Ascending aorta (tissue), 2 donors: Measurements from ENCODE around the gene HCN2. TPM values are rescaled to one million over a fixed set of nuclear protein-coding genes. Genes with fewer than 3 reads are reported as not detected.

Experiments used
- DNase-seq, 2 donors: peaks; one replicate each; pipeline ENCODE4 v3.0.0-alpha.2; 2019; ENCODE audit warnings: low spot score in 2 of 2
- H3K27ac ChIP-seq, 2 donors: fragments of 200-600 bp; sonication (generic); one replicate each; pipeline ENCODE4 v1.5.1; 2016 to 2017; ENCODE audit warnings: mild to moderate bottlenecking in 1 of 2
- H3K27me3 ChIP-seq: fragments of 200-600 bp; sonication (generic); one replicate; pipeline ENCODE4 v1.5.1; 2017
- H3K36me3 ChIP-seq, 2 donors: fragments of 200-600 bp; sonication (generic); one replicate each; pipeline ENCODE4 v1.5.1; 2016
- H3K4me1 ChIP-seq, 2 donors: fragments of 200-600 bp; sonication (generic); one replicate each; pipeline ENCODE4 v1.5.1; 2016 to 2017; ENCODE audit warnings: mild to moderate bottlenecking in 1 of 2
- H3K4me3 ChIP-seq, 2 donors: fragments of 200-600 bp; sonication (generic); one replicate each; pipeline ENCODE4 v1.5.1; 2016 to 2017; ENCODE audit warnings: mild to moderate bottlenecking in 1 of 2
- H3K9me3 ChIP-seq, 2 donors: fragments of 200-600 bp; sonication (generic); one replicate each; pipeline ENCODE4 v1.5.1; 2016
- CTCF ChIP-seq, 3 experiments: fragments of 200-600 bp in 2 of 3; fragments of 450-650 bp in 1 of 3; sonication (generic) in 2 of 3; IDR thresholded peaks; one replicate each; pipeline ENCODE4 v1.5.1; 2016 to 2019; ENCODE audit warnings: antibody characterized with exemption in 3 of 3, mild to moderate bottlenecking in 1 of 3, moderate library complexity in 1 of 3
- intact Hi-C: fragments of 100-400 bp; cut with DNase I; formaldehyde crosslinking; loops from one replicate; pipeline ENCODE4 v1.15.1; 2023
- total RNA-seq: library from RNA; depleted of rRNA; stranded (reverse); fragments of >200 nt; gene quantifications from one replicate; pipeline ENCODE4 v1.1.0, GENCODE V29; 2016

HCN2 gene
- total RNA-seq, 1 donor from 2014 or later, result not detected

GRCh38 chr19:639253-640160 lies 49.8 kb downstream of the HCN2 start, which contains the start of gene FGF22:
FGF22 (plus strand) TSS chr19:639879; CDS start chr19:639926, 47 bp downstream.
- no peak for TF ChIP-seq CTCF (IDR thresholded peaks at IDR 0.05)
- peak; percentile 72 to 96 for DNase-seq
- Histone ChIP-seq H3K9me3 (no peaks in the 10 kb centered on the region), H3K36me3 (no peaks in the 10 kb centered on the region), H3K4me3 (peak within 1 kb of the TSS; percentile 62 to 82), H3K4me1 (peaks cover 6 to 18% of the 10 kb centered on the region in 2 donors), H3K27me3 (no peaks in the 10 kb centered on the region), H3K27ac (peak within 1 kb of the TSS; percentile 63 to 79)
- intact Hi-C loops, result loop anchor here (2.0 kb wide), 1 partner anchor 23 kb away; the partner anchor contains the start of gene RNF126

- peak overlapping the region; percentile 62 to 82 for H3K4me3 ChIP-seq
- no peaks in the 10 kb centered on the region for H3K9me3 ChIP-seq
- H3K36me3 ChIP-seq, result peaks cover 0 to 5% of the 10 kb centered on the region in 2 donors
- no peak for TF ChIP-seq CTCF (IDR thresholded peaks at IDR 0.05)
- intact Hi-C loops, result no loop called here
- H3K27me3 ChIP-seq, result no peaks in the 10 kb centered on the region
- no peak for DNase-seq
- peak overlapping the region; percentile 63 to 79 for H3K27ac ChIP-seq
- H3K4me1 ChIP-seq, result peaks cover 6 to 13% of the 10 kb centered on the region in 2 donors
Measured at GRCh38 chr19:640161-640558, 50.5 kb downstream of the HCN2 start.

- DNase-seq, result no peak
- Histone ChIP-seq H3K4me1 (peaks cover 6 to 13% of the 10 kb centered on the region in 2 donors), H3K27ac (peak overlapping the region in 1 of 2 donors; percentile 79), H3K36me3 (peaks cover 3 to 7% of the 10 kb centered on the region in 2 donors), H3K4me3 (no peak overlapping the region), H3K27me3 (no peaks in the 10 kb centered on the region), H3K9me3 (no peaks in the 10 kb centered on the region)
- intact Hi-C loops, result no loop called here
- no peak for TF ChIP-seq CTCF (IDR thresholded peaks at IDR 0.05)
Measured at GRCh38 chr19:640606-641189, 51.0 kb downstream of the HCN2 start.

DNA sequence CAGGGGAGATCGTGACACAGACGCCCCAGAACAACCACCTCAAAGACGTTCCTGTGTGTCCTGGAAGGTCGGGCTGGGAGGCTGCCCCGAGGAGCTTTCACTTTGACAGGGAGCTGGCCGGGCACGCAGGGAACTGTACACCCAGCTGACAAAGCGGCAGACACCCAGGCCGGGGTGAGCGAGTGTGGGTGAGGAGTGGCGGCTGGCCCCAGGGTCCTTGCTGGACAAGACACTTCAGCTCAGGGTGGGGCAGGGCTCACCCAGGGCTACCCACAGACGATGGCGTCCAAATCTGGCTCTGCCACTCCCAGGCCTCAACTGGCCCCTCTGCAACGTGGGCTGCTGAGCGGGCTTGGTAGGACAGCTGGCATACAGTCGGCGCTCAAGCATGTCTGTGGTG lies 52.0 kb downstream of the HCN2 start:
- H3K4me3 ChIP-seq, result no peak overlapping the region
- no peaks in the 10 kb centered on the region for H3K9me3 ChIP-seq
- peaks cover 6 to 13% of the 10 kb centered on the region in 2 donors for H3K4me1 ChIP-seq
- peaks cover 13 to 16% of the 10 kb centered on the region in 2 donors for H3K36me3 ChIP-seq
- intact Hi-C loops, result no loop called here
- H3K27ac ChIP-seq, result no peak overlapping the region
- no peak for DNase-seq
- TF ChIP-seq CTCF (IDR thresholded peaks at IDR 0.05), result no peak
- no peaks in the 10 kb centered on the region for H3K27me3 ChIP-seq

GRCh38 chr19:642767-643727 lies 53.4 kb downstream of the HCN2 start:
- no peak overlapping the region for H3K27ac ChIP-seq
- peaks cover 26 to 29% of the 10 kb centered on the region in 2 donors for H3K36me3 ChIP-seq
- H3K4me1 ChIP-seq, result peaks cover 6 to 13% of the 10 kb centered on the region in 2 donors
- no peak for TF ChIP-seq CTCF (IDR thresholded peaks at IDR 0.05)
- no peaks in the 10 kb centered on the region for H3K27me3 ChIP-seq
- no peak overlapping the region for H3K4me3 ChIP-seq
- intact Hi-C loops, result no loop called here
- DNase-seq, result no peak
- no peaks in the 10 kb centered on the region for H3K9me3 ChIP-seq
